ENCODE results near the gene SLC16A3.

DNA sequence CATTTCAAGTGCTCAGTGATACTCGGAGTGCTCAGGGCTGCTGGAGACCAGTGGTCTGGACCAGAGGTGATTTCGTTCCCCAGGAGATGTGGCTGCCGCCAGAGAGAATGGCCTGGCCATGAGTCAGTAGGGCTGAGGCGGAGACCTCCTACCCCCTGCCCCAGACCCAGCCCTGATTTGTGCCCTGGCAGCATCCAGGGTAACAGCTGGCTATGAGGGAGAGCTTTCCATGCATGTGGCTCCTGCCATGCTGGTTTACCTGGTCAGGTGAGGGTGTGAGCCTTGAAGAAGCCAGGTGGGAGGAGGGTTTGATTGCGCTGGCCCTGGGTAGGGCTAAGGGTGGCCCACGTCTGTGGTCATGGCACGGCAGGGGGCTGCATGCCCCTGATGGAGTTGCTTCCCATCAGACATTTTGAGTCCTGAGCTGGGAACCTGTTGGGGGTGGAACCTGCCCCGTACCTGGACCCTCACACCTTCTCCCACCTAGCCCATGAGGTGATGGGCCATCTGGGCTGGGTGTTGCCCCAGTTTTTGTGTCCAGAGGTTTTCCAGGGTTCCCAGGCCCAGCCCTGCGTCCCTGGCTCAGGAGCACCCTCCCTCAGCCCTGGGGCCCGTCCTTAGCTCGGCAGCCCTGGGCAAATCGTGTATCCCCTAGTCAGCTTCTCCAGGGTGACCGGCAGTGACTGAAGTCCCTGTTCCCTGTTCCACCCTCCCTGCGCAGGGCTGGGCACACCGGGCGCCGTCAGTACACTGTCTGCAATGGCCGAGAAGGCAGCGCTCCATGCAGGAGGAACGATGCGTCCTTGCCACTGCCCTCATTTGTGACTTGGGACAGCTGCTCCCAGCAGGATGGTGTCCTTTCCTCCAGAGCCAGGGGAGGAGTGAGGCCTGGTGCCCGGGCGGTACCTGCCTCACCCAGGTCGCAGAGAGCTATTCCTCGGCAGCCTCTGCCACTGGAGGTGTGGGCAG is 53.7 kb downstream of the SLC16A3 start:
- TF ChIP-seq, protein P1, sequence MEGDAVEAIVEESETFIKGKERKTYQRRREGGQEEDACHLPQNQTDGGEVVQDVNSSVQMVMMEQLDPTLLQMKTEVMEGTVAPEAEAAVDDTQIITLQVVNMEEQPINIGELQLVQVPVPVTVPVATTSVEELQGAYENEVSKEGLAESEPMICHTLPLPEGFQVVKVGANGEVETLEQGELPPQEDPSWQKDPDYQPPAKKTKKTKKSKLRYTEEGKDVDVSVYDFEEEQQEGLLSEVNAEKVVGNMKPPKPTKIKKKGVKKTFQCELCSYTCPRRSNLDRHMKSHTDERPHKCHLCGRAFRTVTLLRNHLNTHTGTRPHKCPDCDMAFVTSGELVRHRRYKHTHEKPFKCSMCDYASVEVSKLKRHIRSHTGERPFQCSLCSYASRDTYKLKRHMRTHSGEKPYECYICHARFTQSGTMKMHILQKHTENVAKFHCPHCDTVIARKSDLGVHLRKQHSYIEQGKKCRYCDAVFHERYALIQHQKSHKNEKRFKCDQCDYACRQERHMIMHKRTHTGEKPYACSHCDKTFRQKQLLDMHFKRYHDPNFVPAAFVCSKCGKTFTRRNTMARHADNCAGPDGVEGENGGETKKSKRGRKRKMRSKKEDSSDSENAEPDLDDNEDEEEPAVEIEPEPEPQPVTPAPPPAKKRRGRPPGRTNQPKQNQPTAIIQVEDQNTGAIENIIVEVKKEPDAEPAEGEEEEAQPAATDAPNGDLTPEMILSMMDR (IDR thresholded peaks at IDR 0.05): no peak
- TF ChIP-seq POLR2A (IDR thresholded peaks at IDR 0.05): no peak
